GM21723 (cell line): Measurements from ENCODE around the gene PLCL2.
A peak's percentile ranks its signal among the peaks of the same experiment; 100 is the strongest.

Experiments used
- ATAC-seq: cut with Tn5 transposase; IDR thresholded peaks from one replicate; pipeline ENCODE4 v1.9.1; 2021; ENCODE audit warnings: mild to moderate bottlenecking, moderate library complexity; ENCODE audit not compliant: unreplicated experiment

PLCL2 gene

DNA sequence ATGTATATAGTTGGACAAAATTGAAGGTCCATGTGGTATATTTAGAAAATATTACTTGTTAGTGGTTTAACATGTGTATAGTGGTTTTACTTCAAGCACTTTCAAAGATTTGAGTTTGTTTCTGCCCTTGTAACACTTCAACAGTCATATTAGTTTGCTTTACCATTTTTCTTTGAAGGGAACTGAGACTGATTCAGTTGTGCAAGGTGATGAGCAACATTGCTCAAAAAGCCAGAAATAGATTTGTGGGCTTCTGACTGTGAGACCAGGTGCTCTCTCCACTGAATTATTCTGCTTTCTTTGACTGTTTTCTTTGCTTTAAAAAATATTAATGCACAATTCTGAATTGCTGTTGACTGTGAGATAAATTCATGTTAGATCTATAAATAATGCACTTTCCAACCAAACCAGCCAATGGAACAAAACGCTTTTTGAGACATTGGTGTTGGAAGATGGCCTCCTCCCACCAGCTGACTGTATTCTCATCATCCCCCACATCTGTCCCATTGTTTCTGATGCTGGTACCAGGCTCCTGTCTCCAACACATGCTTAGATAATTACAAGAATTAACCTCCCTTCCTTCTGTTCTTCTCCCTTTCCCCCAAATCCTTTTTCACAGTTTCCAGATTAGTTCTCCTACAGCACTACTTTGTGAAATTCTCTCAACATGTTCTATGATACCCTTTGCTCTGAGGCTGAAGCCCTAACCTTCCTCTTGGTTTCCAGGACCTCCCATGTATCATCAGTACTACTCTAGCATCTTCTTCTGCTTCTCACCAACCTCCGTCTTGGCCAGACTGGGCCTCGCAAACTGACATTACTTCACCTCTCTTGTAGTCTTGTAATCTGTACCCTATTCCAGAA, 27.9 kb downstream of the PLCL2 start:
- peak; percentile 95 for ATAC-seq

DNA sequence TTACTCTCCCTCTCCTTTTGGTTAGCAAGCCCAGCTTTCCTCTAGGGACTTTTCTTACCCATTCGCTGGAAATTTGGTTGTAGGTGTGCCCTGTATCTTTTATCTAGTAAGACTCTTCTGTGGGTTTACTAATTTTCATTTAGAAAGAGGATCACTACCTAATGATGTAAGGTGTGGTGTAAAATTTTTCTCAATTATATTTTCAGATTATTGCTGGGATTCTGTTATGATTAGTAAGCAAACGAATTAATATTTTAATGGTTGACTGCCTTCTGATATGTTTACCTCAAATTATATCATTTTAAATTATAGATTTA, 28.5 kb downstream of the PLCL2 start:
- peak; percentile 13 for ATAC-seq

DNA sequence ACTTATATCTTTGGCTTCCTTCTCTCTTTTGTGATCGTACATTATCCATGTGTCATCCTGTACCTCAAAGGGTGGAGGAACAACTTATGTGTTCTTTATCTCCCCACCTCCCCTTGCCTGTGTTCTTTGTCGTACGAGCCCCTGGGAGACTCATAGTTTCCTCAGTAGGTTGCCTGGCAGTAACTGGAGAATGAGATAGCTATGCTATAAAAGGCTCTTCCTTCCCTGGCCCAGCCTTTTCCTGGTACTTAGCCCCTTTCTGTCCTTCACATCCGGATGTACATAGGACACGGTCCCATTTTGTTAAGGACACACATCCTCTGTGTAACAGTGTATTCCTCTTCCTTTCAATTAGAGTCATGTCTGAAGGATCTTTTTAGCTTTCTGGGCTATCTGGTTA, 32.1 kb downstream of the PLCL2 start:
- no peak for ATAC-seq

DNA sequence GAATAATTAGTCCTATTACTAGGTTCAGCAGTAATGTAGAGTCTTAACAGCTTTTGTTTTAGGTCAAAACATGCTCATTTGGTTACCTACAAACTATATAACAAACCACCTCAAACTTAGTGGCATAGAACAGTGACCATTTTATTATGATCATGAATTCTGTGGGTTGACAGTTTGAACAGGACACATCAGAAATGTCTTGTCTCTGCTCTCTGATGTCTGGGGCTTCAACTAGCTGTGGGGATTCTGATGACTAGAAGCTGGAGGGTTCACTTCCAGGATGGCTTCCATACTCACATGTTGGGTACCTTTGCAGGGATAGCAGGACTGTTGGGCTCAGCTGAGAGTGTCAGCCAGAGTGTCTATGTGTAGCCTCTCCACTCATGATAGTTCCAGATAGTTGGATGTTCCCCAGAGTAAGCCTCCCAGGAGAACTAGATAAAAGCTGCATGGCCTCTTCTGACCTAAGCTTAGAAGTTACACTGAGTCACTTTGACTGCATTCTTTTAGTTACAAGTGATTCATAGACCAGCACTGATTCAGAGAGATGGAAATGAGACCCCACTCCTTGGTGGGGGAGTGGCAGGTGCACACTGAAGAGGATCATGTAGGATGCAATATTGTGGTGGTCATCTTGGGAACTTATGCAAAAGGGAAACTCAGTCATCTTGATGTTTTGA, 32.6 kb downstream of the PLCL2 start:
- no peak for ATAC-seq

DNA sequence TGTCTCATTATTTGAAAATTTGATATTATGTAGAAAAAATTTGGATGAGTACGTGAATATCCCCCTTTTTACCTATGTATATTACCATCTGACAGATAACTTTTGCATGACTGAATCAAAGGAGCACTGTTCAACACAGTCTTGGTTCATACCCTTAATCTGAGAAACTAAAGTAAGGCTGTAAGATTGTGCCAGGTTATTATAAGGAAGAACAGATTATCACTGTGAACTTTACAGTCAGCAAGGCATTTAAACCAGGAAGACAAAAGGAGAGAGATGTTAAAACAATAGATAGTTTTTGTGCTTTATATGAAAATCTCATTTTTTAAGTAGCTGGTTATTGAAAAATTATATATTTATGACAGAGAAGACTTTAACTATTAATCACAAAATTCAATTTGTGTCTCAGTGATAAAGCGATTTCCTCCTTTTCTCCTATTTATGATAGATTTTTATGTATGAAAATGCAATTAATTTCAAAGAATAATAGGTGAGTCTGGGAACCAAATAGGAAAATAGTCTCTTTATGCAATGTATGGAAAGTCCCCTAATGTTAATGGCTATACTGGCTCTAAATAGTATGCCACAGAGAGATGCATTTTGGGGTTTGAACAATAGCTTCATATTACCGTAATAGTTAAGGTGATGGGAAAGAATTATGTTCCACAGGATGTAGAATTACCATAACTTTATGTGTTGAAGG, 33.4 kb downstream of the PLCL2 start:
- no peak for ATAC-seq

DNA sequence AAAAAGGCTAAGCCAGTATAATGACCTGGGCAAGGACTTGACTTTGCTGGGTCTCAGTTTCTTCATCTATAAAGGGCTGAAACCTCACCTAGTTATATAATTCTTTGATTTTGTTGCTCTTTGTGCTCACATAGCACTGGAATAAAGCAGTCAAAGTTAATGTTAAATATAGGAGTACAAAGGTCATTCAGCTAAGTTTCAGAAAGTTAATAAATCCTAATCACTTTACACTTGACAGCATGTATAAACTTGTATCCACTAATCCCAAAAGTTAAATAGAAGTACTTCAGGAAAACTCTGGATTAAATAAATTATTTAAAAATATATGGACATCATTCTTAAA, 33.9 kb downstream of the PLCL2 start:
- ATAC-seq = no peak

DNA sequence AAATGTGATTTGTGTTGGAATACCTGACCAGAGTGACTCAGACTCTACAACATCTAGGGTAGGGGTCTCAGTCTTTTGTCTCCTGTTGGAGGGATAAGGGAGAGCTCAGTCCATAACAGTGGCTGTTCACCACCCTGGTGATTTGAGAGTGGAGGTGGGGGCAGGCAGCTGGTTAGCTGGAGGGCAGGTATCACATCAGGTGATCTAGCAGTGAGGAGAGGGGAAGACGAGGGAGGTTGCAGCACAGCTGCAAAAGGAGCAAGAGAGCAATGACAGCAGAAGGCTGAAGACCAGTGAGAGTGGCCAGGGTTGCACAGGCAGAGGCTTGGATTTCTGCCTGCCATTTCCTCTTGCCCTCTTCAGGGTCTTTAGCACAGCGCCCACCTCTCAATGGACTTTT, 38.4 kb downstream of the PLCL2 start:
- ATAC-seq = no peak

DNA sequence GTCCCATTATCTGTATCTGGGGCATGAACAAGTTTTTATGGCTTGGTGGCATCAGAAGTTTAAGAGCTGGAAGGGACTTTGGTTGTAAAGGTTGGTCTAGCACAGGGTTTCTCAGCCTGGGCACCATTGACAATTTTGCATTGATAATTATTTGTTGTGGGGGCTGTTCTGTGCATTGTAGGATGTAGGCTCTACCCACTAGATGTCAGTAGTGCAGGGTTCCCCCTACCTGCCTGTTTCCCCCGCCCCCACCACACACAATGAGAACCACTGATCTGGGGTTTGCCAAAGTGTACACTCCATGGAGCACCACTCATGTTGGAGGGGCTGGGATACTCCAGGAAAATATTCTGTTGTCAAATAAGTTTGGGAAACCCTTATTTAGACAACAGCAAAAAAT, 42.7 kb downstream of the PLCL2 start:
- peak; percentile 47 for ATAC-seq

DNA sequence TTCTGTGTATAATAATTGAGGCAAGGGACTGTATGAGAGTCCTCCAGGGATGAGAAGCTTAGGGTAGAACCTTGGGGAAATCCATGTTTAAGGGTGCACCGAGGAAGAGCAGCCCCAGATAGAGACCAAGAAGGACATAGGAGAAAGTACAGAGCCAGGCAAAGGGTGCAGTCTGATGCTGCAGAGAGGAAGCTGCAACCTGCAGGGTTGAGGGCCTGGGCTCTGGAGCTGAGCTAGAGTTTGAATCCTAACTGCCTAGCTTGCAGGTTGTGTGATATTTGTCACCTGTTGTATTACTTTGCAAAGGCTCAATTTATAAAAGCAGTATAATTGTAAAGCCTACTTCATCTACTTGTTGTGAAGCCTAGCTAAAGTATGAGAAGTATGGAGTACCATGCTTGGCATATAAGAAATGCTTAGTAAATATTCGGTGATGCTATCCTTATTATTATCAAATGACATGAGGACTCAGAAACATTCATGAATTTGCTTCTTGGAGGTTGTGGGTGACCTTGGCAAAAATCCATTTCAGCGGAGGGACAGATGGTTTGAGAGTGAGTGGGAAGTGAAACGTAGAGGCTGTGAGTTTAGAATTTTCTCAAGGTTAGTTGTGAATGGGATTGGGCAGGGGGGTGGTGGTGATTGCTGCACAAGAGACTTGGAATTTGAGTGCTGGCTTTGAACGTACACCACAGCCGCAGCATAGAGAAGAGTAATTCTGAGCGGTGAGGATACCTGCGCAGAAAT, 43.8 kb downstream of the PLCL2 start:
- peak; percentile 60 for ATAC-seq

DNA sequence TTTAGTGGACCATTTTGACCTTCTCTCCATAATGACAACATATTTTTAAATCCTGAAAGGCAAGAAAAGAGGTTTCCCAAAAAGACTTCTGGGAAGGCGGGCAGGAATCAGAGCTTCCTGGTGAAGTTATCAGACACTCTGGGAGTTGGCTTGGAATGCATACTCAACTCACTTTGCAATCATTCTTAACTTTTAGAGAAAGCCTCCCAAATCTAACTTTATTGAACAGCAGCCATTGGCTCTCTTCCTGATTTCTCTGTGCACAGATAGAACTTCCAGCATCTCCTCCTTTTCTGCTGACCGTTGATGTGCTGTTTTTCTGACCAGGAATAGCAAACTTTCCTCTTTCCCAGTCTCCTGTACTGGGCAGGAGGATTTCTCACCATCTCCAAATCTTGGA, 44.6 kb downstream of the PLCL2 start:
- no peak for ATAC-seq

DNA sequence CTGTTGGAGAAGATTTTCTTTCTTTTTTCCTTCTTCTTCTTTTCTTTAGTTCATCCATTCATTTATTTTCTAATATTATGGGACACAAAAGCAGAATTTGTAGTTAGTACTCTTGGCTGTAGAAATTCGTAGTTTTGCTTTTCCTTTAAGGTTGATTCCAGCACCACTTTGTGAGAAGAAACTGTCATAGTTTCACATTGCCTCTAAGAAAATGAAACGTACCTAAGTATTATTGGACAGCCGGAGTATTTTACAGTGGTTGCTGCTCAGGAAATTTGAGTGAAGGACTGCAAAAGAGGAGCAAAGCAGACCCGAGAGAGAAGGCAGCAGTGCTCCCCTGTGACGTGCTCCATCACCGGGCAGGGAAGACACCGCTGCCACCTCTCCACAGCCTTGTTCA, 48.1 kb downstream of the PLCL2 start:
- no peak for ATAC-seq

DNA sequence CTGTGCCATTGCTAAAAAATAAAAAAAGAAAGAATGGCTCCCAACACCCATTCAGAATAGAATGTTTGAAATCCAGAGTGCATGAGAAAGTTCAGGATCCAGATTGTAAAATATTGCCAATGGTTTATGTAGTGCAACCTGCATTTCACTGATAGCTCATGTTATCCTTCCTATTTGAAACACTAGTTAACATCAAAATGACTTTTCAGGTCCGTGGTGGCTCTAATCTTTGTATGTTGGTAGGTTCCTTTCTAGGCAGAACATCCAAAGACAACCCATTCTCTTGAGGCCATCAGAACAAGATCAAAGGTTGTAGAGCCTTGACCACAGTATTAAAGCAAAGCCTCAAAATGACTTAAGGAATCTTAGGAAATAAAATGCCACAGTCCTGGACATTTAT, 51.0 kb downstream of the PLCL2 start:
- no peak for ATAC-seq

DNA sequence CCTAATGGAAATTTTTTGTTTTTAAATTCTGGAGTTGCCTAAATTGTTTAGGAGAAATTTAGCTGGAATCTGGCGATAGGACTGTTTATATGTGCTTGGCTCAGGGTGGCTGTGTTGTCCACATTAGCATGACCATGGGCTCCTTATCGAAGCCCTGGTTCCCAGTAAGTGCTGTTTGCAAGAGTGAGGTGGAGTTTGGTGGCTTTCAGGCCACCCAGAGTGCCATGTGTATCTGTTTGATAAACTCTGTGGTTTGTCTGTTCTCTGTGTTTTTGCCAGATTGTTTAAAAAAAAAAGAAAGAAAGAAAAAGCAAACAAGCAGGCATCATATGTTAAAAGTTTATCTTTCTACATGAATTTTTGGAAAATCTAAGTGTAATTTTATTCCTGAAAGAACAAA, 51.5 kb downstream of the PLCL2 start:
- ATAC-seq = no peak

DNA sequence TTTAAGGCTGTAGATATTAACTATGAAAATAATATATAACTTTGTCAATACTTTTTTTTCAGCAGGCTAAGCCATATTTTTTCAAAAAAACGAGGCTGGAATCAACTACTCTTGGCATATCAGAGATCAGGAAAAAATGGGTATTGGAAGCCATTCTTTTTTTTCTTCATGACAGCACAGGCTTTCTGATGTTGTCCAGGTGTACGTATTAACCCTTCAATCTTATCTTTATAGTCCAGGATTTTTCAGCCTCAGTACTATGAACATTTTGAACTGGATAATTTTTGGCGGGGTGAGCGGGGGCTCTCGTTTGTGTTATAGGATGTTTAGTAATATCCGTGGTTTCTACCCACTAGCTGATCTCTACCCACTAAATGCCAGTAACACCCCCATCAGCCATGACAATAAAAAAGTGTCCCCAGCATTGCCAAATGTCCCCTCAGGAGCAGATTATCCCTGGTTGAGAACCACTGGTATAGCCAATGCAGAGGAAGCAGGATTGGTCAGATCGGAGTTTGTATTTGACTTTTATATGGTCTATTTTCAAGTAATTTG, 52.0 kb downstream of the PLCL2 start:
- no peak for ATAC-seq

DNA sequence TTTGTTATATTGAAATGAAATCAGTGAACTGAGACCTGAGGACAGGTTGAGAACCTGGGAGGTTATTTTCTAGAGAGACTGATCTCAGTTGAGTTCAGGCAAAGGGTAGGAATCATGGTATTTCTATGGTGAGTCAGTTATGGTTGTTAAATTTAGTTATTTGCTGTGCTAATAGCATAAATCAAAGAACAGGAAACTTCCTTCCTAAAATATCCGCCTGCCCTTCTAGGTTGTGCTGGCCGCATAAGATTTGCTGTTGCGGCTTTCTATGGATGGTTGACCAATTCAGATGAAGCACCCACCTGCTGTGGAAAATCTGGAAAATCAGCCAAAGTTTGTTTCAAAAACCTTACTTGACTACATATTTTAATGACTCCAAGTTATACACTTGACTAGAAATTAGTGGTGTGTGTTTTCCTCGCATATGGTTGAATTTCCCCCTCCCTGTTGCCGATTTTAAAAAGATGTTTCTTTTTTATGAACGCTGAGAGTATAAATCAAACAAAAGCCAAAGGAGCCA, 52.6 kb downstream of the PLCL2 start:
- ATAC-seq = no peak

DNA sequence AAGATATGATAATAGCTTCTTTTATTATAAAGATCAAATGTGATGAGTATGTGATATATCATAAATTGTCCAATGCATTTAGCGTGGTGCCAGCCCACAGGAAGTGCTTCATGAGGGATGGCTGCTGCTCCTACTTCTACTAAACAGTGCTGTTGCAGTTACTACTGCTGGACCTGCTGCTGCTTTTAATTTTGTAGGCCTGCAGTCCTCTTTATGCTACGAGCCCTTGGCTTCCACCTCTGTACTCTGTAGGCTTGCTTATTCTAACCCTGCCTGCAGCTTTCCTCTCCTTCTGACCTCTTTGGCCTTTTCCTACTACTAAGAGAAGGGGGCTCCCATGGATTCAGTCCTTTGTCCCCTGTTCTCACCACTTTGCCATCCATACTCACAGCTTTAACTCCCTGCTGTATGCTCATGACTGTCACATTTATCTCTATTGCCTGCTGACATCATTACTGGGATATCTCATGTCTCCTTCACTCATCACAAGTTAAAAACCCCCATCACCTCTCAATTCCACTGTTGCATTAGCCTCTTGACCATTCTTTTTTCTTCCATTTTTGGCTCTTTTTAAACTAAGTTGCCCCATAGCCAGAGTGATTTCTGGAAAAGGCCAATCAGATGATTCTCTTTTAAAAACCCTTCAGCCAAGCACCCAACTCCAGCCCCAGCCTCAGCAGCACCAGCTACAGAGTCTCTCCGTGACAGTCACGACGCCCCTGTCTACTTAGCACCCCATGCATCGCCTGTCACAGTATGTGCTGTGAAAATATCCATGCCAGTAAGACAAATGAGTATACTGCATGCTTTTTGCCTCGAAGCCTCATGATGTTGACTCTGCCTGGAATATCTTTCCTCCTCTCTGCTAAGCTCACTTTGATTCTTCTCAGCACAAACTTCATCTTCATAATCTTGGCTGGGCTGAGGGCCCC, 56.3 kb downstream of the PLCL2 start:
- ATAC-seq = no peak

DNA sequence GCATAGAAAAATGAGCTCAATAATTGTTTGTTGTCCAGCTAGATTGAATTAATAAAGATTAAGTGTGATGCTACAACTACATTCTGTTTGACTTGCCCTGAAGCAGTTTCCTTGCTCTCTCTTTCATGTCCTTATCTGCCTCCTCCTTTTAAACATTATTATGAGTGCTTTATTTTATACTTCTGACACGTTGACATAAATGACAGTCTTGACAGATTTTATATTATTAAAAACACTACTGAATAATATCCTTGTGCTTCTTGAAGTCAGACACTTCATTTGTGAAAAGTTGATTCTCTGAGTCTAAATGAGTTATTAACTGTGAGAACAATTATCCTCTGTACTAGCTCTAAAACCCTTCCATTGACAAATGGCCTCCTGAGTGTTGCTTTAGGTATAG, 58.2 kb downstream of the PLCL2 start:
- ATAC-seq = no peak

DNA sequence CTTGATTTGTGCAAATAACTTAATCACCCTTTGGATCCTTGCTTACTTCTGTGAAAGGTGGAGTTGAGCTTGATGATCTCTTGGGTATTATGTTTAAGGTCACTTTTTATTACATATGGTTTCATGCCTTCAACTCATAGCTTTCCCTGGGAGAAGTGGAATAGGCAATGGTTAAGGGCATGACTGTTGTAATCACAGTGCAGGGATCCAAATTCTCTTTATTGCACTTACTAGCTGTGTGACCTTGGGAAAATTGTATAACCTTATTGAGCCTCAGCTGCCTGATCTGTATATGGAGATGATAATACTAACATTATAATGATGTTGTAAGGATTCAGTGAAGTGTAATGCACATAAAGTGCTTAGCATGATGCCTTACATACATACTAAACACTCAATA, 59.1 kb downstream of the PLCL2 start:
- no peak for ATAC-seq

DNA sequence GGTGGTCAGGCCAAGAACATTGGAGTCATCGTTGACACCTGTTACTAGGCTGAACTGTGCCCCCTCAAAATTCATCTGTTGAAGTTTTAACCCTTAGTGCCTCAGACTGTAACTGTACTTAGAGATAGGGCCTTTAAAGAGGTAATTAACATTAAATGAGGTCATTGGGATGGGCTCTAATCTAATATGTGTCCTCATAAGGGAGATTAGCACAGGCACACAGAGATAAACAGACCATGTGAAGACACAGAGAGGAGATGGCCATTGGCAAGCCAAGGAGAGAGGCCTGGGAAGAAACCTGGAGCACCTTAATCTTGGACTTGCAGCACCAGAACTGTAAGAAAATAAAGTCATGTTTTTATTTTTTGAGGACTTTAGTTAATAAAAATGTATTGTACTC, 59.6 kb downstream of the PLCL2 start:
- no peak for ATAC-seq

DNA sequence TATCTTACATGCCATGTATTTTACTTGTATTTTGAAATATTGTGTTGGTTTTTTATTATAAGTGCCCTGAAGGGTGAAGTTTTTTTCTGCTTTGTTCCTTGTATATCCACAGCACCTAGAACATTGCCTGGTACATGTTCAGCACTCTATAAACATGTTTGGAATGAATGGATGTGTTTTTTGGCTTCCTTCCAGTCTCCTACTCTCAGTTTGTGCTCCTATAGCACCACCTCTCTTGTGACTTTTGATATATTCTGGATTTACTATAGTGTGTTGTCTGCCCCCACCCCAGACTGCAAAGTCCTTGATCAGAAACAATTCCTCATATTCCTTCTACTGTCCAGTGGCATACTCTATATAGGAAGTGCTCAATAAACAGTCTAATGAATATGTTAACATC, 60.6 kb downstream of the PLCL2 start:
- no peak for ATAC-seq
